Panc1 (cell line): ENCODE results near the gene NFILZ.

Experiments
- CTCF ChIP-seq: fragments of 450-650 bp; IDR thresholded peaks from 2 replicates; pipeline ENCODE4 v1.5.1; 2017; ENCODE audit warnings: mild to moderate bottlenecking
- POLR2AphosphoS5 ChIP-seq: IDR thresholded peaks from 2 replicates; pipeline ENCODE4 v1.6.1; 2012; ENCODE audit warnings: mild to moderate bottlenecking, low read depth, low read length, moderate library complexity
- TCF7L2 ChIP-seq: IDR thresholded peaks from 2 replicates; pipeline ENCODE4 v1.6.1; 2011; ENCODE audit warnings: mild to moderate bottlenecking, low read depth, low read length, inconsistent platforms

DNA sequence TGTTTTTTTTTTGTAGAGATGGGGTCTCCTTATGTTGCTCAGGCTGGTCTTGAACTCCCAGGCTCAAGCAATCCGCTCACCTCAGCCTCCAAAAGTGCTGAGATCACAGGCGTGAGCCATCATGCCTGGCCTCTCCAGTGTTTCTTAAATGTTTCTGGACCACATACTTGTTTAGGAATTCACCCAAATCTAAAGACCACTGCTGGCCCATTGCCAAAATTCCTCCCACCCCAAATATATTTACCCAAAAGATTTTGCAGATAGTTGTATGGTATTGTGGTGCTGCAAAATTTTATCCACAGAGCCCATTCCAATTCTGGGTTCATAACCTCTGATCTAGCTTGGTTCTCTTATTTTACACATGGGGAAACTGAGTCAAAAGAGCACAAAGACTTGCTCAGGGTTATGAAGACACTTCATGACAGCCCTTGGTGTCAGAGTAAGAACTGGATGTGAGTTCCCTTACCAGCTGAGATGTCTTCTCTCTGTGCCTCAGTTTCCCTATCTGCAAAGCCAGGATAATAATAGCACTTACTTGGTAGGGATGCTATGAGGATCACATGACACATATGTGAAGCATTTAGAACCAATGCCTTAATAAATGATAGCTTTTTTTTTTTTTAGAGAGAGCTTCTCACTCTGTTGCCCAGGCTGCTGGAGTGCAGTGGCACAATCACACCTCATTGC lies 10.9 kb downstream of the NFILZ start:
- no peak for TF ChIP-seq CTCF
- no peak for TF ChIP-seq POLR2AphosphoS5
- TF ChIP-seq TCF7L2, result no peak
